Ishikawa (cell line): ENCODE data around the gene ZMIZ1.

Experiments used
- CEBPB ChIP-seq: IDR thresholded peaks from 2 replicates; pipeline ENCODE4 v1.6.1; 2012
- CREB1 ChIP-seq: IDR thresholded peaks from 2 replicates; pipeline ENCODE4 v1.6.1; 2012; ENCODE audit warnings: low read depth
- EGR1 ChIP-seq: IDR thresholded peaks from 2 replicates; pipeline ENCODE4 v1.6.1; 2012
- EP300 ChIP-seq: IDR thresholded peaks from 2 replicates; pipeline ENCODE4 v1.6.1; 2012; ENCODE audit warnings: borderline replicate concordance
- FOXM1 ChIP-seq: IDR thresholded peaks from 2 replicates; pipeline ENCODE4 v1.6.1; 2012; ENCODE audit warnings: low read depth, borderline replicate concordance
- RAD21 ChIP-seq: IDR thresholded peaks from 2 replicates; pipeline ENCODE4 v1.6.1; 2012; ENCODE audit warnings: low read depth
- TAF1 ChIP-seq: IDR thresholded peaks from 2 replicates; pipeline ENCODE4 v1.6.1; 2012; ENCODE audit warnings: low read depth, mild to moderate bottlenecking
- TCF12 ChIP-seq: IDR thresholded peaks from 2 replicates; pipeline ENCODE4 v1.6.1; 2012; ENCODE audit warnings: low read depth
- TEAD4 ChIP-seq: IDR thresholded peaks from 2 replicates; pipeline ENCODE4 v1.6.1; 2012
- YY1 ChIP-seq: IDR thresholded peaks from 2 replicates; pipeline ENCODE4 v1.6.1; 2012; ENCODE audit warnings: low read depth
- ZBTB7A ChIP-seq: IDR thresholded peaks from 2 replicates; pipeline ENCODE4 v1.6.1; 2012; ENCODE audit warnings: low read depth
- TF ChIP-seq, protein P1 (sequence below): IDR thresholded peaks from 2 replicates; pipeline ENCODE4 v1.6.1; 2012
- TF ChIP-seq, protein P2 (sequence below): IDR thresholded peaks from 2 replicates; pipeline ENCODE4 v1.6.1; 2012
- TF ChIP-seq, protein P3 (sequence below): IDR thresholded peaks from 2 replicates; pipeline ENCODE4 v1.6.1; 2012; ENCODE audit warnings: low read depth, mild to moderate bottlenecking

DNA sequence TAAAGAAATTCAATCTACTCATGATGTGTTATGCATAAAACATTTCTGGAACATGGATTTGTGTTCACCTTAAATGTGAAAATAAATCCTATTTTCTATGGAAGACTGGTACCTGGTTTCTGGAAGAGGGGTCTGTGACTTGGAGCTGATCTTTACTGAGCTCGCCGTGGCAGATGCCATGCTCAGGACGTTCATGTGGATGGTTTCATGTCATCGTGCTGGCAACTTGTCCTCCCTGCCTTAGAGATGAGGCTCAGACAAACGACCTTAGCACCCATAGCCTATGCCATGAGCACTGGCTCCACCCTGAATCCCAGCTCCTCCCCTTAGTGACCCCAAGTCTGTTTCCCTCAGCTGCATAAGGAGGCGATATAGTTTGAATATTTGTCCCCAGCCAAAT, 285.8 kb downstream of the ZMIZ1 start:
- no peak for TF ChIP-seq EP300
- TF ChIP-seq FOXM1, result no peak
- no peak for TF ChIP-seq RAD21
- no peak for TF ChIP-seq TAF1
- no peak for TF ChIP-seq CEBPB
- no peak for TF ChIP-seq YY1
- TF ChIP-seq ZBTB7A, result no peak
- TF ChIP-seq, protein P1, sequence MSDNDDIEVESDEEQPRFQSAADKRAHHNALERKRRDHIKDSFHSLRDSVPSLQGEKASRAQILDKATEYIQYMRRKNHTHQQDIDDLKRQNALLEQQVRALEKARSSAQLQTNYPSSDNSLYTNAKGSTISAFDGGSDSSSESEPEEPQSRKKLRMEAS, result no peak
- no peak for TF ChIP-seq TCF12
- no peak for TF ChIP-seq EGR1
- TF ChIP-seq, protein P2, sequence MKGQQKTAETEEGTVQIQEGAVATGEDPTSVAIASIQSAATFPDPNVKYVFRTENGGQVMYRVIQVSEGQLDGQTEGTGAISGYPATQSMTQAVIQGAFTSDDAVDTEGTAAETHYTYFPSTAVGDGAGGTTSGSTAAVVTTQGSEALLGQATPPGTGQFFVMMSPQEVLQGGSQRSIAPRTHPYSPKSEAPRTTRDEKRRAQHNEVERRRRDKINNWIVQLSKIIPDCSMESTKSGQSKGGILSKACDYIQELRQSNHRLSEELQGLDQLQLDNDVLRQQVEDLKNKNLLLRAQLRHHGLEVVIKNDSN, result no peak
- TF ChIP-seq CREB1, result no peak
- TF ChIP-seq, protein P3, sequence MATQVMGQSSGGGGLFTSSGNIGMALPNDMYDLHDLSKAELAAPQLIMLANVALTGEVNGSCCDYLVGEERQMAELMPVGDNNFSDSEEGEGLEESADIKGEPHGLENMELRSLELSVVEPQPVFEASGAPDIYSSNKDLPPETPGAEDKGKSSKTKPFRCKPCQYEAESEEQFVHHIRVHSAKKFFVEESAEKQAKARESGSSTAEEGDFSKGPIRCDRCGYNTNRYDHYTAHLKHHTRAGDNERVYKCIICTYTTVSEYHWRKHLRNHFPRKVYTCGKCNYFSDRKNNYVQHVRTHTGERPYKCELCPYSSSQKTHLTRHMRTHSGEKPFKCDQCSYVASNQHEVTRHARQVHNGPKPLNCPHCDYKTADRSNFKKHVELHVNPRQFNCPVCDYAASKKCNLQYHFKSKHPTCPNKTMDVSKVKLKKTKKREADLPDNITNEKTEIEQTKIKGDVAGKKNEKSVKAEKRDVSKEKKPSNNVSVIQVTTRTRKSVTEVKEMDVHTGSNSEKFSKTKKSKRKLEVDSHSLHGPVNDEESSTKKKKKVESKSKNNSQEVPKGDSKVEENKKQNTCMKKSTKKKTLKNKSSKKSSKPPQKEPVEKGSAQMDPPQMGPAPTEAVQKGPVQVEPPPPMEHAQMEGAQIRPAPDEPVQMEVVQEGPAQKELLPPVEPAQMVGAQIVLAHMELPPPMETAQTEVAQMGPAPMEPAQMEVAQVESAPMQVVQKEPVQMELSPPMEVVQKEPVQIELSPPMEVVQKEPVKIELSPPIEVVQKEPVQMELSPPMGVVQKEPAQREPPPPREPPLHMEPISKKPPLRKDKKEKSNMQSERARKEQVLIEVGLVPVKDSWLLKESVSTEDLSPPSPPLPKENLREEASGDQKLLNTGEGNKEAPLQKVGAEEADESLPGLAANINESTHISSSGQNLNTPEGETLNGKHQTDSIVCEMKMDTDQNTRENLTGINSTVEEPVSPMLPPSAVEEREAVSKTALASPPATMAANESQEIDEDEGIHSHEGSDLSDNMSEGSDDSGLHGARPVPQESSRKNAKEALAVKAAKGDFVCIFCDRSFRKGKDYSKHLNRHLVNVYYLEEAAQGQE, result no peak
- TF ChIP-seq TEAD4, result no peak
